IPS-15b (cell line): ENCODE data around the gene JMJD7.
"Not testable (repeated sequence)": the region's sequence is repeated elsewhere in the genome, so short reads cannot be mapped to it uniquely, and the experiment has no call there.

Source experiments
- H3K27me3 ChIP-seq: one replicate; pipeline ENCODE4 v1.6.1; 2013; ENCODE audit warnings: low read length; ENCODE audit not compliant: control insufficient read depth, insufficient read depth
- H3K36me3 ChIP-seq: one replicate; pipeline ENCODE4 v1.6.1; 2013; ENCODE audit warnings: low read length; ENCODE audit not compliant: control insufficient read depth, insufficient read depth
- H3K4me1 ChIP-seq: one replicate; pipeline ENCODE4 v1.6.1; 2013; ENCODE audit warnings: mild to moderate bottlenecking, low read length; ENCODE audit not compliant: control insufficient read depth, insufficient read depth
- H3K4me3 ChIP-seq: one replicate; pipeline ENCODE4 v1.5.1; 2013; ENCODE audit warnings: low read depth, low read length
- H3K9ac ChIP-seq: one replicate; pipeline ENCODE4 v1.6.1; 2013; ENCODE audit warnings: low read depth, mild to moderate bottlenecking, low read length
- H3K9me3 ChIP-seq: one replicate; pipeline ENCODE4 v1.6.1; 2013; ENCODE audit warnings: mild to moderate bottlenecking, low read length; ENCODE audit not compliant: control insufficient read depth, insufficient read depth

The JMJD7 gene

GRCh38 chr15:41825572-41826535, 2.0 kb upstream of the JMJD7 start:
- Histone ChIP-seq H3K9ac (no peak overlapping the region), H3K27me3 (no peaks in the 10 kb centered on the region), H3K4me1 (no peaks in the 10 kb centered on the region), H3K36me3 (peaks cover 17% of the 10 kb centered on the region), H3K9me3 (no peaks in the 10 kb centered on the region), H3K4me3 (no peak overlapping the region)

GRCh38 chr15:41827290-41827879, 507 bp upstream of the JMJD7 start:
- H3K27me3 ChIP-seq = no peaks in the 10 kb centered on the region
- H3K4me3 ChIP-seq = peak overlapping the region; percentile 60
- peaks cover 18% of the 10 kb centered on the region for H3K36me3 ChIP-seq
- H3K9ac ChIP-seq = no peak overlapping the region
- H3K9me3 ChIP-seq = no peaks in the 10 kb centered on the region
- H3K4me1 ChIP-seq = no peaks in the 10 kb centered on the region

GRCh38 chr15:41828807-41829141, 882 bp downstream of the JMJD7 start:
- H3K4me1 ChIP-seq = no peaks in the 10 kb centered on the region
- H3K4me3 ChIP-seq = peak overlapping the region; percentile 91
- no peaks in the 10 kb centered on the region for H3K9me3 ChIP-seq
- H3K9ac ChIP-seq = no peak overlapping the region
- H3K27me3 ChIP-seq = no peaks in the 10 kb centered on the region
- H3K36me3 ChIP-seq = peaks cover 10% of the 10 kb centered on the region

- no peaks in the 10 kb centered on the region for H3K9me3 ChIP-seq
- no peak overlapping the region for H3K4me3 ChIP-seq
- H3K4me1 ChIP-seq = no peaks in the 10 kb centered on the region
- H3K27me3 ChIP-seq = no peaks in the 10 kb centered on the region
- no peak overlapping the region for H3K9ac ChIP-seq
- peaks cover 4% of the 10 kb centered on the region for H3K36me3 ChIP-seq
Observed at GRCh38 chr15:41829959-41830646, 2.2 kb downstream of the JMJD7 start.

GRCh38 chr15:41831291-41831690, 3.4 kb downstream of the JMJD7 start:
- H3K4me3 ChIP-seq, H3K27me3 ChIP-seq, H3K36me3 ChIP-seq, H3K9ac ChIP-seq, H3K9me3 ChIP-seq, H3K4me1 ChIP-seq: not testable (repeated sequence)

- Histone ChIP-seq H3K9ac (no peak overlapping the region), H3K4me1 (no peaks in the 10 kb centered on the region), H3K4me3 (no peak overlapping the region), H3K36me3 (peaks cover 6% of the 10 kb centered on the region), H3K9me3 (no peaks in the 10 kb centered on the region), H3K27me3 (no peaks in the 10 kb centered on the region)
Observed at GRCh38 chr15:41832208-41832607, 4.3 kb downstream of the JMJD7 start.

GRCh38 chr15:41832875-41833274, 5.0 kb downstream of the JMJD7 start:
- H3K4me3 ChIP-seq = no peak overlapping the region
- H3K9me3 ChIP-seq = no peaks in the 10 kb centered on the region
- no peak overlapping the region for H3K9ac ChIP-seq
- H3K27me3 ChIP-seq = no peaks in the 10 kb centered on the region
- H3K36me3 ChIP-seq = peaks cover 10% of the 10 kb centered on the region
- H3K4me1 ChIP-seq = no peaks in the 10 kb centered on the region

GRCh38 chr15:41834096-41834495, 6.2 kb downstream of the JMJD7 start:
- Histone ChIP-seq H3K4me1 (no peaks in the 10 kb centered on the region), H3K9ac (no peak overlapping the region), H3K36me3 (peaks cover 12% of the 10 kb centered on the region), H3K27me3 (no peaks in the 10 kb centered on the region), H3K9me3 (no peaks in the 10 kb centered on the region), H3K4me3 (no peak overlapping the region)

- Histone ChIP-seq H3K36me3 (peaks cover 16% of the 10 kb centered on the region), H3K9me3 (no peaks in the 10 kb centered on the region), H3K27me3 (no peaks in the 10 kb centered on the region), H3K4me3 (no peak overlapping the region), H3K4me1 (no peaks in the 10 kb centered on the region), H3K9ac (no peak overlapping the region)
Observed at GRCh38 chr15:41836073-41836472, 8.2 kb downstream of the JMJD7 start.

- H3K9ac ChIP-seq = no peak overlapping the region
- no peaks in the 10 kb centered on the region for H3K27me3 ChIP-seq
- H3K36me3 ChIP-seq = peaks cover 12% of the 10 kb centered on the region
- no peaks in the 10 kb centered on the region for H3K9me3 ChIP-seq
- no peak overlapping the region for H3K4me3 ChIP-seq
- H3K4me1 ChIP-seq = no peaks in the 10 kb centered on the region
Observed at GRCh38 chr15:41836713-41837454, 9.0 kb downstream of the JMJD7 start.

- Histone ChIP-seq H3K27me3 (no peaks in the 10 kb centered on the region), H3K4me1 (no peaks in the 10 kb centered on the region), H3K9ac (no peak within 1 kb of the TSS), H3K9me3 (no peaks in the 10 kb centered on the region), H3K4me3 (no peak within 1 kb of the TSS), H3K36me3 (peaks cover 15% of the 10 kb centered on the region)
Observed at GRCh38 chr15:41838400-41838897, 10.6 kb downstream of the JMJD7 start, which contains the start of gene PLA2G4B. Gene PLA2G4B, plus strand, starts transcription at chr15:41838847. Its CDS starts 67 bp downstream, at chr15:41838914.
